ENCODE results near the gene CA5A. TPM values are rescaled to one million over a fixed set of nuclear protein-coding genes. Genes with fewer than 3 reads are reported as not detected.

Gene CA5A
- total and polyA plus RNA-seq, 2 of the 13 experiments (the other 11 are each of a cell fraction or from before 2014, with no cell fraction given) = 66.8 to 106 TPM

GRCh38 chr16:87842209-87842869 lies 94.0 kb downstream of the CA5A start (continued):
- TF ChIP-seq ZNF292 (CRISPR knock-in tag; IDR thresholded peaks at IDR 0.05; ENCODE audit: borderline replicate concordance, low read depth) = peak; percentile 32
- no peak for TF ChIP-seq MED13 (CRISPR knock-in tag; IDR thresholded peaks at IDR 0.05)
- TF ChIP-seq MAFF (IDR thresholded peaks at IDR 0.05; ENCODE audit: low read depth, low read length) = no peak
- TF ChIP-seq HNRNPL (IDR thresholded peaks at IDR 0.05; ENCODE audit: low read depth, low read length) = 0 out of 2 replicates have a peak, but pooled peaks have one; percentile 78
- TF ChIP-seq XRCC5 (optimal IDR thresholded peaks at IDR 0.05; ENCODE audit: low read length) = no peak
- TF ChIP-seq NFKBIZ (CRISPR knock-in tag; IDR thresholded peaks at IDR 0.05) = no peak
- TF ChIP-seq MEF2D (CRISPR knock-in tag; IDR thresholded peaks at IDR 0.05) = peak; percentile 55
- TF ChIP-seq THAP8 (CRISPR knock-in tag; IDR thresholded peaks at IDR 0.05; ENCODE audit: borderline replicate concordance) = no peak
- no peak for TF ChIP-seq ZNF431 (CRISPR knock-in tag; IDR thresholded peaks at IDR 0.05; ENCODE audit: borderline replicate concordance, low read depth)
- TF ChIP-seq MED8 (CRISPR knock-in tag; IDR thresholded peaks at IDR 0.05; ENCODE audit: insufficient replicate concordance) = peak; percentile 62
- TF ChIP-seq ZNF510 (CRISPR knock-in tag; IDR thresholded peaks at IDR 0.05; ENCODE audit: low read depth) = no peak
- TF ChIP-seq ZBTB10 (CRISPR knock-in tag; IDR thresholded peaks at IDR 0.05; ENCODE audit: borderline replicate concordance) = peak; percentile 61; the same call in 1 of the 2 replicates
- TF ChIP-seq HNRNPLL (IDR thresholded peaks at IDR 0.05; ENCODE audit: low read depth, low read length, poor library complexity, severe bottlenecking) = peak; percentile 49
- TF ChIP-seq ZNF790 (CRISPR knock-in tag; IDR thresholded peaks at IDR 0.05; ENCODE audit: borderline replicate concordance) = no peak; the same call in 1 of the 2 replicates
- peak; percentile 77 for TF ChIP-seq NCOA2 (CRISPR knock-in tag; IDR thresholded peaks at IDR 0.05)
- TF ChIP-seq ZBTB20 (CRISPR knock-in tag; IDR thresholded peaks at IDR 0.05; ENCODE audit: borderline replicate concordance, low read depth) = no peak; the same call in 1 of the 2 replicates
- TF ChIP-seq CREM (IDR thresholded peaks at IDR 0.05) = peak; percentile 49; the same call in 1 of the 2 replicates
- no peak for TF ChIP-seq CREM (CRISPR knock-in tag; IDR thresholded peaks at IDR 0.05)
- 0 out of 2 replicates have a peak, but pooled peaks have one; percentile 48 for TF ChIP-seq KDM6A (CRISPR knock-in tag; IDR thresholded peaks at IDR 0.05; ENCODE audit: low read depth)
- TF ChIP-seq HES4 (CRISPR knock-in tag; IDR thresholded peaks at IDR 0.05; ENCODE audit: borderline replicate concordance) = no peak
- no peak for TF ChIP-seq FOXO4 (CRISPR knock-in tag; conservative IDR thresholded peaks at IDR 0.05)
- TF ChIP-seq ZNF549 (CRISPR knock-in tag; IDR thresholded peaks at IDR 0.05) = no peak
- TF ChIP-seq ZNF576 (CRISPR knock-in tag; IDR thresholded peaks at IDR 0.05) = 0 out of 2 replicates have a peak, but pooled peaks have one; percentile 80
- TF ChIP-seq ISL2 (CRISPR knock-in tag; IDR thresholded peaks at IDR 0.05) = 0 out of 2 replicates have a peak, but pooled peaks have one; percentile 47
